Stomach (tissue), 9 donors: ENCODE results near the gene SIRPA. TPM values are rescaled to one million over a fixed set of nuclear protein-coding genes. Genes with fewer than 3 reads are reported as not detected.

Source experiments
- DNase-seq, 2 donors: peaks; one replicate each; pipeline versions ENCODE4 v3.0.0 to v3.0.0-alpha.2; 2013 to 2019
- H3K27ac ChIP-seq, 5 donors: fragments of 200-600 bp in 4 of 5; sonication (generic) in 4 of 5; one replicate each; pipeline ENCODE4 v1.5.1; 2013 to 2019; ENCODE audit warnings: mild to moderate bottlenecking in 1 of 5, moderate library complexity in 1 of 5
- H3K27me3 ChIP-seq, 3 donors: fragments of 200-600 bp; sonication (generic); one replicate each; pipeline ENCODE4 v1.5.1; 2017 to 2019; ENCODE audit warnings: mixed run types in 1 of 3
- H3K36me3 ChIP-seq, 4 donors: fragments of 200-600 bp; sonication (generic); 1 replicate in 3 of 4; 2 replicates in 1 of 4; pipeline ENCODE4 v1.5.1; 2016 to 2019
- H3K4me1 ChIP-seq, 4 donors: fragments of 200-600 bp; sonication (generic); one replicate each; pipeline ENCODE4 v1.5.1; 2016 to 2019
- H3K4me3 ChIP-seq, 4 donors: fragments of 200-600 bp; sonication (generic) in 3 of 4; one replicate each; pipeline ENCODE4 v1.5.1; 2016 to 2019; ENCODE audit warnings: mild to moderate bottlenecking in 1 of 4
- H3K9me3 ChIP-seq, 4 donors: fragments of 200-600 bp; sonication (generic); one replicate each; pipeline ENCODE4 v1.5.1; 2016 to 2019
- CTCF ChIP-seq, 7 experiments: fragments of 450-650 bp in 4 of 7; fragments of 200-600 bp in 3 of 7; sonication (generic) in 3 of 7; IDR thresholded peaks; one replicate each; pipeline ENCODE4 v1.5.1; 2016 to 2019; ENCODE audit warnings: antibody characterized with exemption in 7 of 7, control low read depth in 2 of 7, mild to moderate bottlenecking in 1 of 7
- EP300 ChIP-seq: sonication (generic); formaldehyde crosslinking; IDR thresholded peaks from one replicate; pipeline ENCODE4 v1.6.1; 2017; ENCODE audit warnings: antibody characterized with exemption
- POLR2A ChIP-seq, 4 donors: fragments of 450-650 bp; IDR thresholded peaks; one replicate each; pipeline ENCODE4 v1.6.1; 2016; ENCODE audit warnings: antibody characterized with exemption in 4 of 4, control low read depth in 2 of 4, mild to moderate bottlenecking in 1 of 4, moderate library complexity in 1 of 4
- POLR2AphosphoS5 ChIP-seq, 3 donors: sonication (generic); formaldehyde crosslinking; IDR thresholded peaks; one replicate each; pipeline ENCODE4 v1.6.1; 2016; ENCODE audit warnings: antibody characterized with exemption in 3 of 3
- WGBS, 5 donors: extraction: QIAGEN DNeasy Blood & Tissue Kit in 3 of 5; methylation state at CpG; one replicate each; pipeline versions ENCODE4 v1.1.5 to v1.1.7; 2013 to 2018; 5-methylcytosine and 5-hydroxymethylcytosine counted together
- intact Hi-C: fragments of 100-400 bp; cut with DNase I; formaldehyde crosslinking; loops from one replicate; pipeline ENCODE4 v1.15.1; 2023; ENCODE audit warnings: low total_unique reads
- polyA plus RNA-seq, 3 donors: library from polyadenylated mRNA; stranded (reverse); fragments of 200-250 nt; gene quantifications; one replicate each; pipeline ENCODE4 v1.2.3, GENCODE V29; 2013
- total RNA-seq, 5 donors: library from RNA; depleted of rRNA; stranded (reverse); fragments of >200 nt; gene quantifications; one replicate each; pipeline versions ENCODE4 v1.1.0 to v1.2.3, GENCODE V29; 2014 to 2016
- donor health status: healthy with polysubstance abuse.
- donor health status: Bipolar disorder and iron deficiency.
- donor health status: healthy.

SIRPA gene
- total and polyA plus RNA-seq, 8 donors = 0.29 to 35.5 (median 7.8) TPM

DNA sequence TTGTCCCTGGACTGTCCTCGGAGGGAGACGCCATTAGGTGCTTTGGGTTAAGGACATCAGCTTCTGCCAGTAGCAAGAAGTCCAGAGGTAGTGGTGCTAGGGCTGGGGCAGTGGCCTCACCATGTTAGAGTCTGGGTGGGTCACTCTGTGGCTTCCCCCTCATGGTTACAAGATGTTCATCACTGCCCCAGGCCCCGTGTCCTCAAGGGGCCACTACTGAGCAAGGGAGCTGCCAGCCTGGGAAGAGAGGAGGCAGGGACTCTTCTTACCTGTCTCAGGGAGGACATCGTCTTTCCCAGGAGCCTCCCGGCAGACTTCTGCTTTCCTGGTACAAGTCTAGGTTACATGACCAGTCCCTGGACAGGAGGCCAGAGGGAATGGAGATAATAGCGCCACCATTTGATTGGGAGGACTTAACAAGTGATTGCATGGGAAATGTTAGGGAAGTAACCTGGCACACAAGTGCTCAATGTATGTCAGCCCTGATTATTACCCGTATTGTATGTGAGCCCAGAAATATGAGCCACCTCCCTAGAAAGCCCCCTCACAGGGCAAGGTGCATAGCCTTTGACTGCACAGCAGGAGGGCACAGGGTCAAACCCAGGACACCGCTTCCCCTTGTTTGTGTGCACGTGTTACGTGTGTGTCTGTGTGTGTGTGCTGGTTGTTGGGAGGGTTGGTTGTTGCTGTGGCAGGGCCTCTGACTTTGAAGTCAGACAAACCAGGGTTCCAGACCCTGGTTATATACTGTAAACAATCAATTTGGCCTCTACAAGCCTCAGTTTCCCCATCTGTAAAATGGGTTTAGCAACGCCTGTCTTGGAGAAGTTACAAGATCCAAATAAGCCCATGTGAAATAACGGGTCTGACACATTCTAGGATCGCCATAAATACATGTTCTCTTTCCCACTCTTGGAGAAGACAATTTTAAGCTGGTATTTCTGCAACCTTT is 30.0 kb downstream of the SIRPA start:
- intact Hi-C loops = no loop called here
- no peak for DNase-seq

DNA sequence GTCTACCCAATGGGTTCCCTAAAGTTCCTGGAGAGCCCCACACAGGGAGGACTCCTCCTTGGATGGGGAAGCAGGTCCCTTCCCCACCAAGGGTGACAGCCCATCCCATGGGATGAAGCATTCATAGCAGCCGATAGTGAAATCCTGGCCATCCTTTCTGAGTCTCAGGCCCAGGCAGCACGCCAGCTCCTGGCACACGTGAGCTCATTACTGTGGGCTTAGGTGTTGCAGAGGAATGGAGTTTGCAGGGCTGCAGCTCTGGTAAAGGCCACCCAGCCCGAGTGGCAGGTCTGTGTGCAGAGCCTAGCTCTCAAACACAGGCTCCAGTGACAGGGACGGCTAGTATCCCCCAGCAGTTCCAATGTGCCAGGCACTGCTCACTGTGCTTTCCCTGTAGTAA is 31.0 kb downstream of the SIRPA start:
- TF ChIP-seq EP300 (no peak), POLR2A (IDR thresholded peaks at IDR 0.05) (no peak)
- intact Hi-C loops = no loop called here
- DNase-seq = no peak
- Histone ChIP-seq H3K4me1 (no peaks in the 10 kb centered on the region), H3K9me3 (no peaks in the 10 kb centered on the region), H3K36me3 (peaks cover 0 to 58% (median 29%) of the 10 kb centered on the region in 4 donors), H3K27me3 (no peaks in the 10 kb centered on the region), H3K27ac (no peak overlapping the region), H3K4me3 (no peak overlapping the region)
- 75 to 79% (median 77%) methylated on average over 5 of the region's 5 CpGs for WGBS, 5 donors

More for the DNA sequence above, 30.0 kb downstream of the SIRPA start:
- 86 to 98% (median 90%) methylated on average over 13 of the region's 13 CpGs for WGBS, 5 donors
- H3K27ac ChIP-seq = no peak overlapping the region
- TF ChIP-seq POLR2A (IDR thresholded peaks at IDR 0.05) (no peak), EP300 (no peak), POLR2AphosphoS5 (IDR thresholded peaks at IDR 0.05) (no peak), CTCF (IDR thresholded peaks at IDR 0.05) (no peak)
- peaks cover 0 to 55% (median 33%) of the 10 kb centered on the region in 4 donors for H3K36me3 ChIP-seq
- H3K27me3 ChIP-seq = no peaks in the 10 kb centered on the region
- peaks cover 0 to 9% (median 4%) of the 10 kb centered on the region in 4 donors for H3K4me1 ChIP-seq
- no peaks in the 10 kb centered on the region for H3K9me3 ChIP-seq
- no peak overlapping the region for H3K4me3 ChIP-seq

DNA sequence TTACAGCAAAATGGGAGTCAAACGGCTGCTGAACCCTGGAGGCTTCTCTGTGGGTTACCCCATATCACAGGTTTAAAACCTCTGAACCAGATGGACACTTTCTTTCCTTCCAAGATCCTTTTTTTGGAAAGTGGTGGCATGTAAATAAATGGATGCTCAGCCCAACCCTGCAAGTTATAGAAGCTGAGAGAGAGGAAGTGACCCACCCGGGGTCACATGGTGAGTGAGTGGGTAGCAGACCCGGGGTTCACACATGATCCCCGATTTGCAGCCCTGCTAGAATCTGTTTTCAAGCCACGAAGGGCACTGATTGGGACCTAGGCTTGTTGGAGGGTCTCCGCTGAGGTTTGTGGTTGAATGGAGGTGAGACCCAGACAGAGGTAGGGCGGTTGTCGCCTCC is 32.0 kb downstream of the SIRPA start:
- intact Hi-C loops = no loop called here
- peaks cover 0 to 62% (median 27%) of the 10 kb centered on the region in 4 donors for H3K36me3 ChIP-seq
- WGBS, 5 donors = 68 to 79% (median 76%) methylated on average over 7 to 8 of the region's 8 CpGs

GRCh38 chr20:1928154-1928553 is 32.9 kb downstream of the SIRPA start:
- no peak for TF ChIP-seq POLR2AphosphoS5 (IDR thresholded peaks at IDR 0.05)
- TF ChIP-seq CTCF (IDR thresholded peaks at IDR 0.05) = no peak
- TF ChIP-seq EP300 = no peak
- no peak for TF ChIP-seq POLR2A (IDR thresholded peaks at IDR 0.05)
- H3K4me3 ChIP-seq = no peak overlapping the region
- 63 to 78% (median 75%) methylated on average over 10 of the region's 10 CpGs for WGBS, 5 donors

More for the DNA sequence above, 32.0 kb downstream of the SIRPA start:
- H3K27me3 ChIP-seq = no peaks in the 10 kb centered on the region
- H3K4me3 ChIP-seq = no peak overlapping the region
- no peak overlapping the region for H3K27ac ChIP-seq
- no peak for TF ChIP-seq EP300
- TF ChIP-seq POLR2AphosphoS5 (IDR thresholded peaks at IDR 0.05) = no peak
- TF ChIP-seq CTCF (IDR thresholded peaks at IDR 0.05) = no peak
- TF ChIP-seq POLR2A (IDR thresholded peaks at IDR 0.05) = no peak
- H3K4me1 ChIP-seq = no peaks in the 10 kb centered on the region
- no peaks in the 10 kb centered on the region for H3K9me3 ChIP-seq
- DNase-seq = no peak

More at GRCh38 chr20:1928154-1928553, 32.9 kb downstream of the SIRPA start:
- Histone ChIP-seq H3K27me3 (no peaks in the 10 kb centered on the region), H3K4me1 (no peaks in the 10 kb centered on the region), H3K36me3 (peaks cover 0 to 53% (median 20%) of the 10 kb centered on the region in 4 donors), H3K27ac (no peak overlapping the region), H3K9me3 (no peaks in the 10 kb centered on the region)
- DNase-seq = no peak
- intact Hi-C loops = no loop called here
